ENCODE measurements around the gene PKD2L2. TPM values are rescaled to one million over a fixed set of nuclear protein-coding genes. Genes with fewer than 3 reads are reported as not detected.

PKD2L2 gene
- total RNA-seq, 1 experiment from 2014 or later, result not detected

- ChIA-PET POLR2A (no interaction called here), CTCF (no interaction called here)
- Histone ChIP-seq H3K36me3 (ENCODE audit: control insufficient read depth, insufficient read depth, low read length) (no peaks in the 10 kb centered on the region; the same call in 1 of the 2 replicates), H3K9me3 (no peaks in the 10 kb centered on the region), H3K4me3 (ENCODE audit: low read depth, low read length) (no peak overlapping the region), H3K4me1 (no peaks in the 10 kb centered on the region), H3K27me3 (replicated peaks; ENCODE audit: control insufficient read depth, insufficient read depth, low read length) (no peaks in the 10 kb centered on the region)
- Mint-ChIP-seq H3K27ac (ENCODE audit: unreplicated experiment) (no peak overlapping the region), H3K9me3 (ENCODE audit: unreplicated experiment) (no peaks in the 10 kb centered on the region), H3K4me3 (ENCODE audit: unreplicated experiment) (no peak overlapping the region), H3K27me3 (ENCODE audit: insufficient read depth, unreplicated experiment) (no peaks in the 10 kb centered on the region), H3K4me1 (ENCODE audit: low read depth, unreplicated experiment) (peaks cover 6% of the 10 kb centered on the region), H3K36me3 (ENCODE audit: insufficient read depth, unreplicated experiment) (peaks cover 43% of the 10 kb centered on the region)
- DNase-seq, result no peak
- intact Hi-C loops (cut with micrococcal nuclease; ENCODE audit: unreplicated experiment), result no loop called here
- BruUV-seq (replicated peaks), result no TSS peak
- TF ChIP-seq CTCF (IDR thresholded peaks at IDR 0.05; ENCODE audit: insufficient read depth in 1 of 2, low read depth in 1 of 2, low read length in 1 of 2, severe bottlenecking in 1 of 2, unreplicated experiment in 1 of 2), result no peak
Measured at GRCh38 chr5:137989419-137989818, 100.2 kb downstream of the PKD2L2 start.

Other genes starting within 250 kb of the PKD2L2 start
- 3.5 TPM in 2 replicates for gene KLHL3, start 153.4 kb upstream of the PKD2L2 start, total RNA-seq (2022)
- 41.9 and 42.5 TPM in 2 replicates for gene HNRNPA0, start 135.1 kb upstream of the PKD2L2 start, total RNA-seq (2022)
- gene MYOT, start 21.6 kb upstream of the PKD2L2 start, total RNA-seq (2022), result not detected in 2 replicates
- gene FAM13B, start 143.6 kb downstream of the PKD2L2 start, total RNA-seq (2022), result 49.0 and 55.8 TPM in 2 replicates
- gene WNT8A, start 194.6 kb downstream of the PKD2L2 start, total RNA-seq (2022), result not detected in 2 replicates
- gene NME5, start 250.0 kb downstream of the PKD2L2 start, total RNA-seq (2022), result not detected in 2 replicates

Measured in Caco-2 (cell line).